Fibroblast of pulmonary artery (primary cell): ENCODE results near the gene BMPR2.
A peak's percentile ranks its signal among the peaks of the same experiment; 100 is the strongest.
"Not testable (repeated sequence)": the region's sequence is repeated elsewhere in the genome, so short reads cannot be mapped to it uniquely, and the experiment has no call there.

Experiments
- DNase-seq: peaks from one replicate; pipeline ENCODE4 v3.0.0-alpha.2; 2010; ENCODE audit warnings: low read depth
- H3K4me3 ChIP-seq: replicated peaks from 2 replicates; pipeline ENCODE4 v1.5.1; 2011; ENCODE audit warnings: low read depth, mild to moderate bottlenecking, control low read depth, low read length, moderate library complexity
- TF ChIP-seq, protein P1 (sequence below): IDR thresholded peaks from 2 replicates; pipeline ENCODE4 v1.5.1; 2011; ENCODE audit warnings: mild to moderate bottlenecking, control low read depth, low read length, inconsistent platforms; ENCODE audit errors: missing control alignments

The BMPR2 gene

DNA sequence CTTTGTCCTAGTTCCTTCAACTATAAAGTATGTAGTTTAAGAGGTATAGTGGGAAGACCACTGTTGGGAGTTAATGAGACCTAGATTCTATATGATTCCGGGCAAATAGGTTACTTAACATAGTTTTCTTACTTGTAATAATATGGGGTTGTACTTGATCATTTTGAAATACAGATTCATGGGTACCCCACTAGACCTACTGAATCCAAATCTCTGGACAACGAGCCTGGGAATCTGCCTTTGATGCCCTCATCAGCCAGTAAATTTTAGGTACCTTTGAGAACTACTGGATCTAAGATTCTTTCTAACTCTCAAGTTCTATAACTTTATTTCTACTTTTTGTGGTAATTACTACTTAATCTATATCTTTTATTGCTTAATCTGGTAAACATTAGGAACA, 6.6 kb downstream of the BMPR2 start:
- TF ChIP-seq, protein P1, sequence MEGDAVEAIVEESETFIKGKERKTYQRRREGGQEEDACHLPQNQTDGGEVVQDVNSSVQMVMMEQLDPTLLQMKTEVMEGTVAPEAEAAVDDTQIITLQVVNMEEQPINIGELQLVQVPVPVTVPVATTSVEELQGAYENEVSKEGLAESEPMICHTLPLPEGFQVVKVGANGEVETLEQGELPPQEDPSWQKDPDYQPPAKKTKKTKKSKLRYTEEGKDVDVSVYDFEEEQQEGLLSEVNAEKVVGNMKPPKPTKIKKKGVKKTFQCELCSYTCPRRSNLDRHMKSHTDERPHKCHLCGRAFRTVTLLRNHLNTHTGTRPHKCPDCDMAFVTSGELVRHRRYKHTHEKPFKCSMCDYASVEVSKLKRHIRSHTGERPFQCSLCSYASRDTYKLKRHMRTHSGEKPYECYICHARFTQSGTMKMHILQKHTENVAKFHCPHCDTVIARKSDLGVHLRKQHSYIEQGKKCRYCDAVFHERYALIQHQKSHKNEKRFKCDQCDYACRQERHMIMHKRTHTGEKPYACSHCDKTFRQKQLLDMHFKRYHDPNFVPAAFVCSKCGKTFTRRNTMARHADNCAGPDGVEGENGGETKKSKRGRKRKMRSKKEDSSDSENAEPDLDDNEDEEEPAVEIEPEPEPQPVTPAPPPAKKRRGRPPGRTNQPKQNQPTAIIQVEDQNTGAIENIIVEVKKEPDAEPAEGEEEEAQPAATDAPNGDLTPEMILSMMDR, result no peak
- H3K4me3 ChIP-seq, result no peak overlapping the region
- no peak for DNase-seq

DNA sequence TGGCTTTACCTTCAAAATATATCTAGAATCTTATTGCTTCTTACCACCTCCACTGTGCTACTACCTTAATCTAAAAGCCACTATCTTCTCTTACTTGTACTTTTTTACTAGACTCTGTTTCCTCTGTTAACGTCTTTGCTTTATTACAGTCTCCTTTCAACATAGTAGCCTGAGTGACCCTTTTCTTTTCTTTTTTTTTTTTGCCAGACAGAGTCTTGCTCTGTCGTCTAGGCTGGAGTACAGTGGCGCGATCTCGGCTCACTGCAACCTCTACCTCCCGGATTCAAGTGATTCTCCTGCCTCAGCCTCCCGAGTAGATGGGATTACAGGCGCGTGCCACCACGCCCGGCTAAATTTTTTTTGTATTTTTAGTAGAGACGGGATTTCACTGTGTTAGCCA, 10.4 kb downstream of the BMPR2 start:
- not testable (repeated sequence) for H3K4me3 ChIP-seq, DNase-seq

DNA sequence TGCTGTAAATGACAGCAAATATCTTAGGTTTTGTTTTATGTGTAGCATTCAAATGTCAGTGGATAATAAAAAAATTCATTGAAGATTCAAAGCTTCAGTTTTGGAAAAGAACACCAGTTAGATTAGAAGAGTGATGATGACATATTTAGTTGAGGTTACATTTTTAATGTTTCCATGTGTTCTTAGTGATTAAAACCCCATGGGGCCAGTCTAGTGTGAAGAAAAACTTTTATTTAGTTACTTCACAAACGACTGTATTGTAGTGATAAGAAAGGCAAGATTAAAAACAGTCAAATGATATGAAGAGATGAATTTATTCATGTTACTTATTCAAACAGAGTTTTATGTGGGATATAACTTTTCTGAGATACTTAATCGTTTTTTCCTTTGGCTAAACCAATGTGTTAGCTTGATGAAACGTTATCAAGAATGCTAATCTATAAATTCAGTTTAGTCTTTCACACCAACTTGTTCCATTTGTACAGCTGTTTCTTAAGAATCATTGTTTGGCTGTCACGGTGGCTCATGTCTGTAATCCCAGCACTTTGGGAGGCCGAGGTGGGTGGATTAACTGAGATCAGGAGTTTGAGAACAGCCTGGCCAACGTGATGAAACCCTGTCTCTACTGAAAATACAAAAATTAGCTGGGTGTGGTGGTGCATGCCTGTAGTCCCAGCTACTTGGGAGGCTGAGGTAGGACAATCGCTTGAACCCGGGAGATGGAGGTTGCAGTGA, 11.6 kb downstream of the BMPR2 start:
- DNase-seq, result peak; percentile 31
- TF ChIP-seq, protein P1, result no peak
- H3K4me3 ChIP-seq, result no peak overlapping the region

DNA sequence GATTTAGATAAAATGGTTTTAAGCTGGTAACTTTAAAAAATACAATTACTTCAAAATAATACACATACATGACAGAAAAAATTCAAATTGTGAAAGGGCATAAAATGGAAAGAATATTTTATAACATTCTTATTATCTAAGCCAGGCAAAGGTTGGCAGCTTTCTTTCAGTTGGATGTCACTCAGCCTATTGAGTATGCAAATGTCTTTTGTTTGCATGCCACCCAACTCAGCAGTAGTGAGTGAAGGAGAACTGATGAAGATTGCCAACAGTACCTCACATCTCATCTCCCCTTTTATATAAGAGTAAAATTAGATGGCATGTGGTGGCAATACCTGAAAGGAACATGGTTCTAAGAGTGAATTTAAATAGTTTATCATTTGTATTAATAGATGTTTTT, 24.8 kb downstream of the BMPR2 start:
- DNase-seq, result no peak
- TF ChIP-seq, protein P1, result no peak
- H3K4me3 ChIP-seq, result no peak overlapping the region

DNA sequence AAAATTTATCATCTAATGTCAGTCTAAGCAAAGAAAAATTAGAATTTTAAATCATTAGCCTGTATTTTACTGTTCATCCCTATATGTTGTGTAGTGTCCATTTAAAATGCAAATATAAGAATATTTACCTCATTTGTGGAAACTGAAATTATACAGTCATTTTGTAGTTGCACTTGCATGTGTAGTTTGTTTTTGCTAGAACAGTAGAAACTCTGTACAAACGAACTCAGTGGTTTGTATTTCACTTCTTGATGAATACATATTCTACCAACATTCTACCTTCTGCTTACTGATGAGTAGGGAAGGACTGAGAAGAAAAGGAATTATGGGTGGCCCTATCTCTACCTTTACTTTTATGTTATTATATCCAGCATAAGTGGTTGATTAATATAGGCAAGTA, 29.7 kb downstream of the BMPR2 start:
- no peak overlapping the region for H3K4me3 ChIP-seq
- DNase-seq, result no peak
- TF ChIP-seq, protein P1, result no peak

DNA sequence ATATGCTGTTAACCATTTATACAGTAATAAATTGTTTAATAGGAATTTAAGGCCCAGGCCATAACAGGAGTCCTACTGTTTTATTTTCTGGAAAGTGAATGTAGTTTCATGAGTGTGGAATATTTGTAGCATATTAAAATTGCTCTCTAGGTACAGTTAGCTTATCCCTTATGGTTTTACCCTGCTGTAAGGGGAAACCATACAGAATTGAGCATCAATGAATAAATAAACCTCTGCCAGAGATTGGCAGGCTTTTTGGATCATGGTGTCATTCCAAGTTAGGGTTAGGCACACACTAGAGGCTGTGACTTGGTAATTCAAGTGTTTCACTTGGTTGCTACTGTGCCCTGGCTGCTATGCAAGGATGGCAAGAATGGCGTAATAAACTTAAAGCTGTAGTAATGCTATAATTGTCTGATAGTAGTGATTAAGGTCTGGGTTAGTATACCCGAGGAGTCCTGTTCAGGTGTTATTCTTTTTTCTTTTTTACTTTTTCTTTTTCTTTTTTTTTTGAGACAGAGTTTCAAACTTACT, 30.4 kb downstream of the BMPR2 start:
- no peak overlapping the region for H3K4me3 ChIP-seq
- DNase-seq, result no peak
- TF ChIP-seq, protein P1, result no peak

DNA sequence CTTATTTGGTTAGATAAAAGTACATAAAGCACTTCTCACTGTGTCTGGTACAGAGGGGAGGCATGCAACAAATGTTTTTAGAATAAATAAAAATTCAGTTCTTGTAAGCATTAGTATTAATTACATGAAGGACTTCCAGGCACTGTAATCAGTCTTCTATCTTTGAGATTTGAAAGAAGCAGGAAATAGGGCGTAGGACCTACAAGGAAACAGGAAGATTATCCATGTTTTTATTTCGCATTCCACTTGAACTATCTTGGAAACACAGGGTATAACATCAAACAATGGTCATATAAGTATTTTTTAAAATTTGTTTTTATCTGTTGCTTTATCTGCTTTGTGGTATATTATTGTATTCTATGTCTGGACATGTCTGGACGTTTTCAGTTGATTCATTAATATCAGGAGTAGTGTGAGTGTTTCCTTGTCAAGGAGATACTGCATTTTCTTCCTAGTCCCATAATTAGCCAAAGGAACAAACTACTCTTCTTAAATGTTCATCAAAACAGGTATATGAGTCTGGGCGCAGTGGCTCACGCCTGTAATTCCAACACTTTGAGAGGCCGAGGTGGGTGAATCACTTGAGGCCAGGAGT, 32.5 kb downstream of the BMPR2 start:
- peak; percentile 16 for DNase-seq
- no peak overlapping the region for H3K4me3 ChIP-seq
- TF ChIP-seq, protein P1, result no peak
